Body of pancreas (tissue), 4 donors: ENCODE results near the gene MYADM.

Experiments
- POLR2A ChIP-seq, 3 donors: fragments of 450-650 bp; IDR thresholded peaks; one replicate each; pipeline ENCODE4 v1.6.1; 2016; ENCODE audit warnings: antibody characterized with exemption in 3 of 3, mild to moderate bottlenecking in 2 of 3
- TF ChIP-seq, protein P1 (sequence below), 7 experiments: fragments of 450-650 bp in 4 of 7; fragments of 200-600 bp in 3 of 7; sonication (generic) in 3 of 7; IDR thresholded peaks; one replicate each; pipeline ENCODE4 v1.5.1; 2016 to 2019; ENCODE audit warnings: antibody characterized with exemption in 7 of 7

DNA sequence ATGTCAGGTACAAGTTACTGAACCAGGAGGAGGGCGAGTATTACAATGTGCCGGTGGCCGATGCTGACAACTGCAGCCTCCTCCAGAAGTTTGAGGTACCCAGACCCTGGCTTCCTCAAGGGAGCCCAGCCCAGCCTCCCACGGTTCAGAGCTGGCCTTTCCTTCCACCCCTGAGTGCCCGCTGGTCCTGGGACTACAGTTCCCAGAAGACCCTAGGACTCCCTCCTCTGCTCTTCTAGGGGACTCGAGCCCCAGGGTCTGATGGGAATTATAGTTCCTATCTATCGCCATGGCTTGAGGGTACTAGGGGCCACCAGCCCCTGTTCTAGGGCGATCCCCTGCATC, 25.3 kb downstream of the MYADM start:
- no peak for TF ChIP-seq POLR2A (IDR thresholded peaks at IDR 0.05)
- TF ChIP-seq, protein P1, sequence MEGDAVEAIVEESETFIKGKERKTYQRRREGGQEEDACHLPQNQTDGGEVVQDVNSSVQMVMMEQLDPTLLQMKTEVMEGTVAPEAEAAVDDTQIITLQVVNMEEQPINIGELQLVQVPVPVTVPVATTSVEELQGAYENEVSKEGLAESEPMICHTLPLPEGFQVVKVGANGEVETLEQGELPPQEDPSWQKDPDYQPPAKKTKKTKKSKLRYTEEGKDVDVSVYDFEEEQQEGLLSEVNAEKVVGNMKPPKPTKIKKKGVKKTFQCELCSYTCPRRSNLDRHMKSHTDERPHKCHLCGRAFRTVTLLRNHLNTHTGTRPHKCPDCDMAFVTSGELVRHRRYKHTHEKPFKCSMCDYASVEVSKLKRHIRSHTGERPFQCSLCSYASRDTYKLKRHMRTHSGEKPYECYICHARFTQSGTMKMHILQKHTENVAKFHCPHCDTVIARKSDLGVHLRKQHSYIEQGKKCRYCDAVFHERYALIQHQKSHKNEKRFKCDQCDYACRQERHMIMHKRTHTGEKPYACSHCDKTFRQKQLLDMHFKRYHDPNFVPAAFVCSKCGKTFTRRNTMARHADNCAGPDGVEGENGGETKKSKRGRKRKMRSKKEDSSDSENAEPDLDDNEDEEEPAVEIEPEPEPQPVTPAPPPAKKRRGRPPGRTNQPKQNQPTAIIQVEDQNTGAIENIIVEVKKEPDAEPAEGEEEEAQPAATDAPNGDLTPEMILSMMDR (IDR thresholded peaks at IDR 0.05): no peak
